ENCODE results near the gene TROAP. TPM values are rescaled to one million over a fixed set of nuclear protein-coding genes. Genes with fewer than 3 reads are reported as not detected.
A peak's percentile ranks its signal among the peaks of the same experiment; 100 is the strongest.

TROAP gene
- total and polyA plus RNA-seq, 9 donors, result 0.36 to 1.6 (median 0.75) TPM; not detected in 1

DNA sequence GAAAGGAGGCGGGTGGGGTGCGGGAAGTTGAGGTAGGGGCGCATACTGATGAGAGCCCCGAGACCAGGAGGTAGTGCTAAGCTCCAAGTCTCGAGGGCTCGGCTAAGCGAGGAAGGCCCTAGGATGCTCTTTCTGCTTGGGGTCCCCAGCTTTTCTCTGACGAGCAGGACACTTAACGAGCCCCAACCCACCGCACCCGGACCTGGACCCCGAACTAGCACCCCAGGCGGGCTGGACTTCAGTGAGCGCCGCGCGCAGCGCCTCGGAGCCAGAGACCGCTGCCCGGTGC is 18.7 kb downstream of the TROAP start:
- intact Hi-C loops (cut with DNase I), result loop anchor here in 1 of 4 donors (10.0 kb wide), 1 partner anchor 173 kb away; no protein-coding TSS in a partner anchor
- no peaks in the 10 kb centered on the region for H3K9me3 ChIP-seq
- H3K4me3 ChIP-seq, result no peak overlapping the region
- H3K36me3 ChIP-seq, result no peaks in the 10 kb centered on the region
- H3K27ac ChIP-seq, result no peak overlapping the region
- peaks cover 6% of the 10 kb centered on the region for H3K4me1 ChIP-seq (ENCODE audit: insufficient read depth)
- H3K27me3 ChIP-seq, result peaks cover 1% of the 10 kb centered on the region
- no peak for TF ChIP-seq POLR2A (IDR thresholded peaks at IDR 0.05)
- no peak for TF ChIP-seq EP300 (IDR thresholded peaks at IDR 0.05)
- TF ChIP-seq, protein P1, sequence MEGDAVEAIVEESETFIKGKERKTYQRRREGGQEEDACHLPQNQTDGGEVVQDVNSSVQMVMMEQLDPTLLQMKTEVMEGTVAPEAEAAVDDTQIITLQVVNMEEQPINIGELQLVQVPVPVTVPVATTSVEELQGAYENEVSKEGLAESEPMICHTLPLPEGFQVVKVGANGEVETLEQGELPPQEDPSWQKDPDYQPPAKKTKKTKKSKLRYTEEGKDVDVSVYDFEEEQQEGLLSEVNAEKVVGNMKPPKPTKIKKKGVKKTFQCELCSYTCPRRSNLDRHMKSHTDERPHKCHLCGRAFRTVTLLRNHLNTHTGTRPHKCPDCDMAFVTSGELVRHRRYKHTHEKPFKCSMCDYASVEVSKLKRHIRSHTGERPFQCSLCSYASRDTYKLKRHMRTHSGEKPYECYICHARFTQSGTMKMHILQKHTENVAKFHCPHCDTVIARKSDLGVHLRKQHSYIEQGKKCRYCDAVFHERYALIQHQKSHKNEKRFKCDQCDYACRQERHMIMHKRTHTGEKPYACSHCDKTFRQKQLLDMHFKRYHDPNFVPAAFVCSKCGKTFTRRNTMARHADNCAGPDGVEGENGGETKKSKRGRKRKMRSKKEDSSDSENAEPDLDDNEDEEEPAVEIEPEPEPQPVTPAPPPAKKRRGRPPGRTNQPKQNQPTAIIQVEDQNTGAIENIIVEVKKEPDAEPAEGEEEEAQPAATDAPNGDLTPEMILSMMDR (IDR thresholded peaks at IDR 0.05), result no peak
- 37 to 46% (median 39%) methylated on average over 21 of the region's 21 CpGs for WGBS, 3 donors
- no peak for DNase-seq

- TF ChIP-seq, protein P1 (IDR thresholded peaks at IDR 0.05), result peak; percentile 64 to 67 (median 64)
- TF ChIP-seq POLR2A (IDR thresholded peaks at IDR 0.05), result no peak
- Histone ChIP-seq H3K4me1 (ENCODE audit: insufficient read depth) (peaks cover 8% of the 10 kb centered on the region), H3K27me3 (peaks cover 7% of the 10 kb centered on the region), H3K36me3 (no peaks in the 10 kb centered on the region), H3K9me3 (no peaks in the 10 kb centered on the region), H3K27ac (no peak overlapping the region), H3K4me3 (peak overlapping the region; percentile 48)
- 1% methylated on average over 50 to 58 of the region's 58 CpGs for WGBS, 3 donors
- intact Hi-C loops (cut with DNase I), result loop anchor here in 1 of 4 donors (10.0 kb wide), 1 partner anchor 173 kb away; no protein-coding TSS in a partner anchor
- DNase-seq, result peak; percentile 68 to 85 (median 80)
These were observed 19.2 kb downstream of the TROAP start for GRCh38 chr12:49342066-49342913.

GRCh38 chr12:49342914-49343731 is 20.1 kb downstream of the TROAP start:
- peaks cover 14% of the 10 kb centered on the region for H3K4me1 ChIP-seq (ENCODE audit: insufficient read depth)
- peak overlapping the region; percentile 48 for H3K4me3 ChIP-seq
- no peaks in the 10 kb centered on the region for H3K36me3 ChIP-seq
- H3K9me3 ChIP-seq, result no peaks in the 10 kb centered on the region
- no peak for DNase-seq
- intact Hi-C loops (cut with DNase I), result loop anchor here in 1 of 4 donors (10.0 kb wide), 1 partner anchor 172 kb away; no protein-coding TSS in a partner anchor
- no peak overlapping the region for H3K27ac ChIP-seq
- TF ChIP-seq EP300 (IDR thresholded peaks at IDR 0.05) (no peak), POLR2A (IDR thresholded peaks at IDR 0.05) (no peak)
- TF ChIP-seq, protein P1 (IDR thresholded peaks at IDR 0.05), result no peak
- WGBS, 3 donors, result 4 to 6% (median 4%) methylated on average over 25 to 33 of the region's 33 CpGs
- H3K27me3 ChIP-seq, result peaks cover 14% of the 10 kb centered on the region

DNA sequence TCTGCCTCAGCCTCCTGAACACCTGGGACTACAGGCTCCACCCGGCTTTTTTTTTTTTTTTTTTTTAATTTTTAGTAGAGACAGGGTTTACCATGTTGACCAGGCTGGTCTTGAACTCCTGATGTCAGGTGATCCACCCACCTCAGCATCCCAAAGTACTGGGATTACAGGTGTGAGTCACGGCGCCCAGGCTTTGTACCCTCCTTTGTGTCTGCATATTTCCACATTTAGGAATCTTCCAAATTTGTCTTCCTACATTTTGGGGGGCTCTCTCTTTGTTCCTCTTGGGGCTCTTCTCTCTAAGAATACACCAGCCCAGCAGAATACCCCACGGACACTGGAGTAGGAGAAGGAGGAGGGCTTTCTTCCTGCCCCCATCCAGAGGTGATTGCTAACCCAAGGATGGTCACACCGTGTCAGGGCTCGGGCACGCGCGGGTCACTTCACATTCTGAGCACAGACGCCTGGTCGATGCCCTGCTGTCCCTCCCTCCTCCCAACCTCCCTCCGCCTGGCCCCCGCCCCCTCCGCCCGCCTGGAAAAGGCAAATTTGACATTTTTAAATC is 21.5 kb downstream of the TROAP start:
- TF ChIP-seq POLR2A (IDR thresholded peaks at IDR 0.05), result no peak
- TF ChIP-seq, protein P1 (IDR thresholded peaks at IDR 0.05), result no peak
- no peak for TF ChIP-seq EP300 (IDR thresholded peaks at IDR 0.05)
- H3K4me1 ChIP-seq (ENCODE audit: insufficient read depth), result peaks cover 16% of the 10 kb centered on the region
- peaks cover 22% of the 10 kb centered on the region for H3K27me3 ChIP-seq
- H3K9me3 ChIP-seq, result no peaks in the 10 kb centered on the region
- no peaks in the 10 kb centered on the region for H3K36me3 ChIP-seq
- no peak for DNase-seq
- 25 to 35% (median 33%) methylated on average over 13 to 15 of the region's 15 CpGs for WGBS, 3 donors
- no peak overlapping the region for H3K27ac ChIP-seq
- intact Hi-C loops (cut with DNase I), result loop anchor here in 2 of 4 donors (5.0 to 10.0 kb wide), 2 partner anchors 170 to 173 kb away; no protein-coding TSS in a partner anchor
- H3K4me3 ChIP-seq, result no peak overlapping the region

All from ovary (tissue), 9 donors.